Neutrophil (primary cell): ENCODE data around the gene KREMEN2.

Experiments
- H3K27ac ChIP-seq: fragments of 200-600 bp; sonication (generic); 2 replicates; pipeline ENCODE4 v1.5.1; 2016; ENCODE audit warnings: mild to moderate bottlenecking, moderate library complexity
- H3K27me3 ChIP-seq: fragments of 200-600 bp; sonication (generic); 2 replicates; pipeline ENCODE4 v1.6.0; 2016; ENCODE audit warnings: mild to moderate bottlenecking
- H3K36me3 ChIP-seq: fragments of 200-600 bp; sonication (generic); 2 replicates; pipeline ENCODE4 v1.5.1; 2017
- H3K4me1 ChIP-seq, 2 experiments: fragments of 200-600 bp in 1 of 2; sonication (generic) in 1 of 2; 1 replicate in 1 of 2; 2 replicates in 1 of 2; pipeline versions ENCODE4 v1.5.1 to v1.6.1; 2013 to 2016; ENCODE audit warnings: low read depth in 1 of 2, low read length in 1 of 2, mild to moderate bottlenecking in 1 of 2, moderate library complexity in 1 of 2; ENCODE audit not compliant: control insufficient read depth in 1 of 2, insufficient read depth in 1 of 2
- H3K4me3 ChIP-seq, 2 experiments: fragments of 200-600 bp in 1 of 2; sonication (generic) in 1 of 2; 1 replicate in 1 of 2; 2 replicates in 1 of 2; pipeline ENCODE4 v1.5.1; 2013 to 2016; ENCODE audit warnings: low read depth in 1 of 2, low read length in 1 of 2, mild to moderate bottlenecking in 1 of 2, moderate library complexity in 1 of 2
- H3K9me3 ChIP-seq: fragments of 200-600 bp; sonication (generic); 2 replicates; pipeline ENCODE4 v1.5.1; 2016
- CTCF ChIP-seq: fragments of 200-600 bp; sonication (generic); IDR thresholded peaks from 2 replicates; pipeline ENCODE4 v1.5.1; 2016; ENCODE audit warnings: antibody characterized with exemption

The KREMEN2 gene

GRCh38 chr16:3015865-3016521 is 51.9 kb downstream of the KREMEN2 start:
- Histone ChIP-seq H3K4me1 (peaks cover 30 to 46% of the 10 kb centered on the region in 2 experiments), H3K27ac (no peak overlapping the region), H3K27me3 (peaks cover 22% of the 10 kb centered on the region), H3K4me3 (no peak overlapping the region), H3K36me3 (peaks cover 17% of the 10 kb centered on the region), H3K9me3 (no peaks in the 10 kb centered on the region)
- TF ChIP-seq CTCF, result no peak

GRCh38 chr16:3017344-3017743 is 53.3 kb downstream of the KREMEN2 start:
- no peak overlapping the region for H3K27ac ChIP-seq
- H3K4me1 ChIP-seq, result peaks cover 36 to 51% of the 10 kb centered on the region in 2 experiments
- no peak overlapping the region for H3K4me3 ChIP-seq
- peaks cover 22% of the 10 kb centered on the region for H3K27me3 ChIP-seq
- TF ChIP-seq CTCF, result no peak
- H3K9me3 ChIP-seq, result no peaks in the 10 kb centered on the region
- peaks cover 29% of the 10 kb centered on the region for H3K36me3 ChIP-seq
